ENCODE data around the gene NUP42. TPM values are rescaled to one million over a fixed set of nuclear protein-coding genes. Genes with fewer than 3 reads are reported as not detected.
A peak's percentile ranks its signal among the peaks of the same experiment; 100 is the strongest.
"Not testable (repeated sequence)": the region's sequence is repeated elsewhere in the genome, so short reads cannot be mapped to it uniquely, and the experiment has no call there.

NUP42 gene
- total RNA-seq, 1 donor from 2014 or later, result 32.4 TPM

- H3K4me1 ChIP-seq (ENCODE audit: control insufficient read depth in 3 of 3, insufficient read depth in 3 of 3, low read length in 3 of 3); H3K4me3 ChIP-seq (ENCODE audit: low read length in 3 of 3); H3K27ac ChIP-seq (ENCODE audit: low read depth, low read length); H3K9me3 ChIP-seq (ENCODE audit: control insufficient read depth in 3 of 3, low read length in 3 of 3); H3K9ac ChIP-seq (ENCODE audit: low read depth in 1 of 3, low read length in 3 of 3); H3K27me3 ChIP-seq (ENCODE audit: control insufficient read depth in 3 of 3, insufficient read depth in 3 of 3, low read length in 3 of 3): not testable (repeated sequence)
- peaks cover 11 to 37% (median 37%) of the 10 kb centered on the region in 3 donors for H3K36me3 ChIP-seq (ENCODE audit: control insufficient read depth in 3 of 3, insufficient read depth in 3 of 3, low read length in 3 of 3)
Observed at GRCh38 chr7:23197745-23198144, 15.9 kb downstream of the NUP42 start.

GRCh38 chr7:23200331-23200730 is 18.5 kb downstream of the NUP42 start:
- peaks cover 11 to 38% (median 31%) of the 10 kb centered on the region in 3 donors for H3K36me3 ChIP-seq (ENCODE audit: control insufficient read depth in 3 of 3, insufficient read depth in 3 of 3, low read length in 3 of 3)
- no peak overlapping the region for H3K27ac ChIP-seq (ENCODE audit: low read depth, low read length)

GRCh38 chr7:23204241-23204640 is 22.4 kb downstream of the NUP42 start:
- H3K27ac ChIP-seq (ENCODE audit: low read depth, low read length), result no peak overlapping the region
- no peak overlapping the region for H3K4me3 ChIP-seq (ENCODE audit: low read length in 3 of 3)
- H3K4me1 ChIP-seq (ENCODE audit: control insufficient read depth in 3 of 3, insufficient read depth in 3 of 3, low read length in 3 of 3), result no peaks in the 10 kb centered on the region
- peaks cover 9 to 24% (median 19%) of the 10 kb centered on the region in 3 donors for H3K36me3 ChIP-seq (ENCODE audit: control insufficient read depth in 3 of 3, insufficient read depth in 3 of 3, low read length in 3 of 3)
- peaks cover 0 to 5% (median 0%) of the 10 kb centered on the region in 3 donors for H3K27me3 ChIP-seq (ENCODE audit: control insufficient read depth in 3 of 3, insufficient read depth in 3 of 3, low read length in 3 of 3)
- H3K9me3 ChIP-seq (ENCODE audit: control insufficient read depth in 3 of 3, low read length in 3 of 3), result no peaks in the 10 kb centered on the region
- H3K9ac ChIP-seq (ENCODE audit: low read depth in 1 of 3, low read length in 3 of 3), result no peak overlapping the region

More at GRCh38 chr7:23200331-23200730, 18.5 kb downstream of the NUP42 start:
- Histone ChIP-seq H3K4me1 (ENCODE audit: control insufficient read depth in 3 of 3, insufficient read depth in 3 of 3, low read length in 3 of 3) (no peaks in the 10 kb centered on the region), H3K9ac (ENCODE audit: low read depth in 1 of 3, low read length in 3 of 3) (no peak overlapping the region), H3K27me3 (ENCODE audit: control insufficient read depth in 3 of 3, insufficient read depth in 3 of 3, low read length in 3 of 3) (no peaks in the 10 kb centered on the region), H3K9me3 (ENCODE audit: control insufficient read depth in 3 of 3, low read length in 3 of 3) (no peaks in the 10 kb centered on the region), H3K4me3 (ENCODE audit: low read length in 3 of 3) (no peak overlapping the region)

GRCh38 chr7:23205577-23205908 is 23.7 kb downstream of the NUP42 start:
- H3K4me3 ChIP-seq (ENCODE audit: low read length in 3 of 3), result no peak overlapping the region
- no peaks in the 10 kb centered on the region for H3K9me3 ChIP-seq (ENCODE audit: control insufficient read depth in 3 of 3, low read length in 3 of 3)
- H3K27me3 ChIP-seq (ENCODE audit: control insufficient read depth in 3 of 3, insufficient read depth in 3 of 3, low read length in 3 of 3), result peaks cover 0 to 5% (median 0%) of the 10 kb centered on the region in 3 donors
- H3K27ac ChIP-seq (ENCODE audit: low read depth, low read length), result peak overlapping the region; percentile 22
- H3K9ac ChIP-seq (ENCODE audit: low read depth in 1 of 3, low read length in 3 of 3), result no peak overlapping the region
- peaks cover 0 to 12% (median 6%) of the 10 kb centered on the region in 3 donors for H3K36me3 ChIP-seq (ENCODE audit: control insufficient read depth in 3 of 3, insufficient read depth in 3 of 3, low read length in 3 of 3)
- H3K4me1 ChIP-seq (ENCODE audit: control insufficient read depth in 3 of 3, insufficient read depth in 3 of 3, low read length in 3 of 3), result no peaks in the 10 kb centered on the region

GRCh38 chr7:23205909-23206767 is 24.3 kb downstream of the NUP42 start:
- Histone ChIP-seq H3K4me1 (ENCODE audit: control insufficient read depth in 3 of 3, insufficient read depth in 3 of 3, low read length in 3 of 3) (no peaks in the 10 kb centered on the region), H3K27me3 (ENCODE audit: control insufficient read depth in 3 of 3, insufficient read depth in 3 of 3, low read length in 3 of 3) (peaks cover 0 to 10% (median 0%) of the 10 kb centered on the region in 3 donors), H3K27ac (ENCODE audit: low read depth, low read length) (peak overlapping the region; percentile 22), H3K4me3 (ENCODE audit: low read length in 3 of 3) (no peak overlapping the region), H3K9me3 (ENCODE audit: control insufficient read depth in 3 of 3, low read length in 3 of 3) (no peaks in the 10 kb centered on the region), H3K36me3 (ENCODE audit: control insufficient read depth in 3 of 3, insufficient read depth in 3 of 3, low read length in 3 of 3) (peaks cover 0 to 12% (median 6%) of the 10 kb centered on the region in 3 donors), H3K9ac (ENCODE audit: low read depth in 1 of 3, low read length in 3 of 3) (no peak overlapping the region)

- H3K9me3 ChIP-seq (ENCODE audit: control insufficient read depth in 3 of 3, low read length in 3 of 3), result no peaks in the 10 kb centered on the region
- H3K27ac ChIP-seq (ENCODE audit: low read depth, low read length), result no peak overlapping the region
- no peak overlapping the region for H3K4me3 ChIP-seq (ENCODE audit: low read length in 3 of 3)
Observed at GRCh38 chr7:23207021-23207420, 25.2 kb downstream of the NUP42 start.

GRCh38 chr7:23207884-23208283 is 26.0 kb downstream of the NUP42 start:
- H3K27ac ChIP-seq (ENCODE audit: low read depth, low read length), result no peak overlapping the region
- H3K36me3 ChIP-seq (ENCODE audit: control insufficient read depth in 3 of 3, insufficient read depth in 3 of 3, low read length in 3 of 3), result peaks cover 0 to 6% (median 0%) of the 10 kb centered on the region in 3 donors
- peaks cover 0 to 10% (median 0%) of the 10 kb centered on the region in 3 donors for H3K27me3 ChIP-seq (ENCODE audit: control insufficient read depth in 3 of 3, insufficient read depth in 3 of 3, low read length in 3 of 3)
- no peaks in the 10 kb centered on the region for H3K9me3 ChIP-seq (ENCODE audit: control insufficient read depth in 3 of 3, low read length in 3 of 3)
- H3K4me3 ChIP-seq (ENCODE audit: low read length in 3 of 3), result no peak overlapping the region
- H3K4me1 ChIP-seq (ENCODE audit: control insufficient read depth in 3 of 3, insufficient read depth in 3 of 3, low read length in 3 of 3), result no peaks in the 10 kb centered on the region
- H3K9ac ChIP-seq (ENCODE audit: low read depth in 1 of 3, low read length in 3 of 3), result no peak overlapping the region

More at GRCh38 chr7:23207021-23207420, 25.2 kb downstream of the NUP42 start:
- Histone ChIP-seq H3K27me3 (ENCODE audit: control insufficient read depth in 3 of 3, insufficient read depth in 3 of 3, low read length in 3 of 3) (peaks cover 0 to 10% (median 0%) of the 10 kb centered on the region in 3 donors), H3K4me1 (ENCODE audit: control insufficient read depth in 3 of 3, insufficient read depth in 3 of 3, low read length in 3 of 3) (no peaks in the 10 kb centered on the region), H3K9ac (ENCODE audit: low read depth in 1 of 3, low read length in 3 of 3) (no peak overlapping the region), H3K36me3 (ENCODE audit: control insufficient read depth in 3 of 3, insufficient read depth in 3 of 3, low read length in 3 of 3) (peaks cover 0 to 7% (median 2%) of the 10 kb centered on the region in 3 donors)

GRCh38 chr7:23208316-23208715 is 26.5 kb downstream of the NUP42 start:
- Histone ChIP-seq H3K4me1 (ENCODE audit: control insufficient read depth in 3 of 3, insufficient read depth in 3 of 3, low read length in 3 of 3) (no peaks in the 10 kb centered on the region), H3K27me3 (ENCODE audit: control insufficient read depth in 3 of 3, insufficient read depth in 3 of 3, low read length in 3 of 3) (peaks cover 0 to 10% (median 0%) of the 10 kb centered on the region in 3 donors), H3K9ac (ENCODE audit: low read depth in 1 of 3, low read length in 3 of 3) (no peak overlapping the region), H3K4me3 (ENCODE audit: low read length in 3 of 3) (no peak overlapping the region), H3K9me3 (ENCODE audit: control insufficient read depth in 3 of 3, low read length in 3 of 3) (no peaks in the 10 kb centered on the region), H3K36me3 (ENCODE audit: control insufficient read depth in 3 of 3, insufficient read depth in 3 of 3, low read length in 3 of 3) (peaks cover 0 to 2% (median 0%) of the 10 kb centered on the region in 3 donors), H3K27ac (ENCODE audit: low read depth, low read length) (no peak overlapping the region)

GRCh38 chr7:23210506-23210905 is 28.7 kb downstream of the NUP42 start:
- Histone ChIP-seq H3K4me3 (ENCODE audit: low read length in 3 of 3) (no peak overlapping the region), H3K9ac (ENCODE audit: low read depth in 1 of 3, low read length in 3 of 3) (no peak overlapping the region), H3K9me3 (ENCODE audit: control insufficient read depth in 3 of 3, low read length in 3 of 3) (no peaks in the 10 kb centered on the region), H3K4me1 (ENCODE audit: control insufficient read depth in 3 of 3, insufficient read depth in 3 of 3, low read length in 3 of 3) (no peaks in the 10 kb centered on the region), H3K27ac (ENCODE audit: low read depth, low read length) (no peak overlapping the region), H3K27me3 (ENCODE audit: control insufficient read depth in 3 of 3, insufficient read depth in 3 of 3, low read length in 3 of 3) (peaks cover 0 to 10% (median 0%) of the 10 kb centered on the region in 3 donors), H3K36me3 (ENCODE audit: control insufficient read depth in 3 of 3, insufficient read depth in 3 of 3, low read length in 3 of 3) (no peaks in the 10 kb centered on the region)

- H3K9ac ChIP-seq (ENCODE audit: low read depth in 1 of 3, low read length in 3 of 3), result no peak overlapping the region
- no peaks in the 10 kb centered on the region for H3K9me3 ChIP-seq (ENCODE audit: control insufficient read depth in 3 of 3, low read length in 3 of 3)
- no peaks in the 10 kb centered on the region for H3K36me3 ChIP-seq (ENCODE audit: control insufficient read depth in 3 of 3, insufficient read depth in 3 of 3, low read length in 3 of 3)
- H3K27ac ChIP-seq (ENCODE audit: low read depth, low read length), result no peak overlapping the region
- no peak overlapping the region for H3K4me3 ChIP-seq (ENCODE audit: low read length in 3 of 3)
- peaks cover 0 to 7% (median 0%) of the 10 kb centered on the region in 3 donors for H3K27me3 ChIP-seq (ENCODE audit: control insufficient read depth in 3 of 3, insufficient read depth in 3 of 3, low read length in 3 of 3)
- no peaks in the 10 kb centered on the region for H3K4me1 ChIP-seq (ENCODE audit: control insufficient read depth in 3 of 3, insufficient read depth in 3 of 3, low read length in 3 of 3)
Observed at GRCh38 chr7:23211589-23211988, 29.7 kb downstream of the NUP42 start.

Data from skeletal muscle tissue (tissue), 4 donors.